HG03521 (cell line): ENCODE measurements around the gene AMPH.

Source experiments
- ATAC-seq: cut with Tn5 transposase; IDR thresholded peaks from one replicate; pipeline ENCODE4 v1.9.1; 2021; ENCODE audit warnings: mild to moderate bottlenecking, moderate library complexity; ENCODE audit not compliant: unreplicated experiment

AMPH gene

GRCh38 chr7:38545977-38546376 lies 85.2 kb downstream of the AMPH start:
- no peak for ATAC-seq

- no peak for ATAC-seq
Measured at GRCh38 chr7:38542156-38542555, 89.0 kb downstream of the AMPH start.

DNA sequence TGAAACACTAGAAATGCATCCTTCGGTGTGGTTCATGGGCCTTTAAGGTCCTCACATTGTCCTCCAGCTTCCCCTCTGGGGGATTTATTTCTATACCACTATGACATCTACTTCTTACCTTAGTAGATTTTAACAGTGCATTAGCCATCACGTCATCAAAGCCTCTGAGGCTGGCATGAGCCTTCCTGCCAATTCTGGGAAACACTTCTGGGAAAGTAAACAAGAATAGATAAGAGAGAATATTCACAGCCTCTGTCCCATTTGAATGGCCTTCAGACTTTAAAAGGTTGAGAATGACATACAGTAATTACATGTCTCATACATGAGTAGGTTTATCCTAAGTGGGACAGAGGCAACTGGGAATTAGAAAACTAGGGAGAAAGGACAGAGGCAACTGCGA lies 89.7 kb downstream of the AMPH start:
- no peak for ATAC-seq

- no peak for ATAC-seq
Measured at GRCh38 chr7:38539477-38540081, 91.6 kb downstream of the AMPH start.

DNA sequence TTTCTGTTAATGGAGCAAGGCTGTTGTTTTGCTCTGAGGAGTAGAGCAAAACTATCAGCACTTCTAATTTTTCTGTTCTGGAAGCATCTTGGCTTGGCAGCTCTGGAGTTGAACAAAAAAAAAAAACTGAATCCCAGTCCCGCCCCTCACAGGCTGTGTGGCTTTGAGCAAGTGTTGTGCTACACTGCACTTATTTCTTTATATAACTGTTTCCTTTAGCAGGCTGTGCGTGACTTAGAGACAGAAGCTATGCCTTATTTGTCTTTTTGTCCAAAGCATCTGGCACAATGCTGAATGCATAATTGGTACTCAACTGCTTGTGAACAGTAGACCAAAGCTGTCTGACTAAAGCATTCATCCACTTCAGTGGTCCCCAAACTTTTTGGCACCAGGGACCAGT lies 96.1 kb downstream of the AMPH start:
- ATAC-seq = no peak

DNA sequence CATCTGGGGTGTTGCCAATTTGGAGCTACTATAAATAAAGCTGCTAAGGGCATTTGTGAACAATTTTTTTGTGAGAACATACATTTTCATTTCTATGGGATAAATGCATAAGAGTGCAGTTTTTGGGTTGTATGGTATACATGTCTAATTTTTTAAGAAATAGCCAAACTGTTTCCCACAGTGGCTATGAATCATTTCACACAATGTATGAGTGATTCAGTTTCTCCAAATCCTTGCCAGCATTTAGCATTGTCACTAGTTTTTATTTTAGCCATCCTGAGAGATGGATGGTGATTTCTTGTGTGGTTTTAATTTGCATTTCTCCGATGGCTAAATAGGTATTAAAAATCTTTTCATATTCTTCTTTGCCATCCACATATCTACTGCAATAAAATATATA lies 105.3 kb downstream of the AMPH start:
- no peak for ATAC-seq

DNA sequence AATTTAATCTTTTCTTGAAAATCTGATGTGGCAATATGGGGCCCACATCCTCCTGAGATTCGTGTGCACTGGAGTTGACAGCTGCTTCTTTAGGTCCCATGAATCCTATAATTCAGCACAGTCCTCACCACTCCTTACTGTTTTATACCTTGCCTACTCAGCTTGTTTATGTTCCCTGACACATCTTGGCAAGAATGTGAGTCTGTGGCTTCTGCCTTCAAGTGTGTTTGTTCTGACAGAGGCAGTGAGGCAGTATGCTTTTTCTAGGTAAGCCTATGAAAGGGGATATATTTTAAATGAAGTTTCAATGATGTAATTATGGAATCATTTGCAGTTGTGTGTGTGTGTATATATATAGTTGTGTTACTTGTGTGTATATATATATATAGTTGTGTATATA lies 106.4 kb downstream of the AMPH start:
- no peak for ATAC-seq

GRCh38 chr7:38520741-38521140 lies 110.4 kb downstream of the AMPH start:
- ATAC-seq = no peak

GRCh38 chr7:38518541-38518940 lies 112.6 kb downstream of the AMPH start:
- no peak for ATAC-seq

- no peak for ATAC-seq
Measured at GRCh38 chr7:38512704-38513103, 118.5 kb downstream of the AMPH start.

DNA sequence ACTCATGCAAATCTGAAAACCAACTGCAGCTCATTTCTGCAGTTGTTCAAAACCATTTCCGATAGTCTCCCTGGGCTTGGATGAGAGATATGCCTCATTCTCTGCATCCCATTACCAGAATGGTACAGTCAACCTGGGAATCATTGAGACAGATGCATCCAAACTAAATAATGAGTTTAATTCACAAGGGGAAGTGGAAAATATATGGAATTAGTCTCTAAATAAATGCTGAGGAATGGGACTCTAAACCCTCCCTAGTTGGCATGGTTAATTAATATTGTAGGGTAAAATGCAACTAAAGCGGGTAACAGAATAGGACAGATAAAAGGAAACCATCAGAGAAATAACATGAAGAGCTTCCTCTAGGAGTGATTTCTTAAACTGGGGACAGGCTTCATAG lies 118.9 kb downstream of the AMPH start:
- ATAC-seq = no peak

- no peak for ATAC-seq
Measured at GRCh38 chr7:38507384-38507783, 123.8 kb downstream of the AMPH start.

GRCh38 chr7:38506756-38507155 lies 124.4 kb downstream of the AMPH start:
- no peak for ATAC-seq

DNA sequence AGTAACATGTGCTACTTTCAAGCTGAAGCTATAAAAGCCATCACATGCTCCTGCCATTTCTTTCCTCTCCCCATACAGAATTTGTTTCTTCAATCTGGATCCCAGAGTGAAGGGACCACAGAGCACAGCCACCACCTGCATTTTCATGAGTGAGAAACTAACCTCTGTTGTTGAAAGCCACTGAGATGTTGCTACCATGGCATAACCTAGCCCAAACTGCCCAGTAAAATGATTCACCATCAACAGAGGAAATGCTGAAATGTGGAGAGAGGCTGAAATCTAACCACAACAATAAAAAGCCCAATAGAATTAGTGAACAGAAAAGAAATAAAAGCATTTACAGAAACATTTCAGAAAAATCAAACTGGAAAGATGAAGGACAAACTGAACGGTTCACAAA lies 125.2 kb downstream of the AMPH start:
- ATAC-seq = no peak

DNA sequence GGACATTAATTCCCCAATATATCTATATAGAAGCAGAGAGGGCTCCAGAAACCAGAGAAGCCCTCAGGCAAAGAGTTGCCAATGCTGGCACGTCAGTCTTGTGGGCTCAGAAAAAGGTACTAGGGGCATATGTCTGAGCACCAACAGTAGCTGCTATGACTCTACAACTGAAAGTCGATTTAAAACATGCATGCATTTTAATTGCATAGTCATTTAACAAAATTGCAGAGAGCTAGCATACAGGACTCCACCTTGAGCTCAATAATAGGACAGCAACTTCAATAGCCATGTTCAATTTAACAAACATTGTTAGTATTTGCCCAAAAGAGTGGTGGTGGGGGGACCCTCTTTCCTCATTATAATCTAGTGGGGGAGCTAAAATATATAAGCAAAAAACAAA lies 126.5 kb downstream of the AMPH start:
- no peak for ATAC-seq

- ATAC-seq = no peak
Measured at GRCh38 chr7:38502848-38503247, 128.3 kb downstream of the AMPH start.

DNA sequence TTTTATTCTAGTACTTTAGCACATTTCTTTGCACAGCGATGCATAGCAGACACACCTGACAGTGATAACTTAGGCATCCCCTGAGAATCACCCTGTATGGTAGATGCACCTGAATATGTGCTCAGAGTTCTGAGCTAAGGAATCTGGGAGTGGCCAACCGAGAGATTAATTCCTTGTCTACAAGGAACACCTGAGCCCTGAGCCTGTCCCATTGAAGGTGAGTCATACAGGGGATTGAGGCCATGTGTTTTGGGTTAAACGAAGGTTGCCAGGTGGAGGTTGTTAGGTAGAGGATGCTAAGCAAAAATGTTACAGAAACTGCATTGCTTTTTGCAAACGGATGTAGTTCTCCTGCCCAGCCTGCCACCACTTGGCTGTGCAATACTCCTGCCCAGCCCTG lies 128.9 kb downstream of the AMPH start:
- ATAC-seq = no peak

- ATAC-seq = no peak
Measured at GRCh38 chr7:38492010-38492409, 139.2 kb downstream of the AMPH start.

GRCh38 chr7:38482521-38482920 lies 148.7 kb downstream of the AMPH start:
- ATAC-seq = no peak

GRCh38 chr7:38481401-38481800 lies 149.8 kb downstream of the AMPH start:
- no peak for ATAC-seq

DNA sequence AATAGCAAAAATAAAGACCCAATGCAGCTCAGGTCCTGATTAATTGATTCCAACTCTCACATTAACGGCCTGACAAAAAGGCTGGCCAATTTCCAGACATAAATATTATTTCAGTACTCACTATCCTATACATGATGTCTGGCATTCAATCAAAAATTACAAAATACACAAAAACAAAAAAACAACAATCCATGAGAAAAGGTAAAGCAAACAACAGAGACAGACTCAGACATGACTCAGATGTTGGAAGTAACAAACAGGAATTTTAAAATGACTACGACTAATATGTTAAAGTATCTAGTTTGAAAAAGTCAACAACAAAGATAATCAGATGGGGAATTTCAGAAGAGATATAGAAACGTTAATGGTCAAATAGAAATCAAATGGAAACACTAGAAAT lies 152.8 kb downstream of the AMPH start:
- no peak for ATAC-seq

- ATAC-seq = no peak
Measured at GRCh38 chr7:38477333-38477732, 153.8 kb downstream of the AMPH start.

DNA sequence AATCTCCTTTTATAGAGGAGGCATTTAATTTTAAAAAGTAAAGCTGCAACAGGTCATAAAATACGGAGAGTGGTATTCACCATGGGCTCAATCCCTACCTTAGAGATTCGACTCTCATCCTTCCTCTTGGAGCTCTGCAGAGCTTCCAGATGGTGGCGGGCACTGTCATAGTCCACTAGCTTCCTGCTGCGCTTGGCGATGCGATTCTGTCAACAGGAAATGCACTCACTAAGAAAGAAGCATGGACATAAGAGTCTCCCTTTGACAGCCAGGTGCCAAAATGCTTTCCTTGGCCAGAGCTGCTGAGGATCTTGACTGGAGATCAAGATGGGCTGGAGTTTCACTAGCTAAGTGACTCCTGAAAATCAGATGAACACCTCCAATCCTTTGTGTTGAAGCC lies 154.4 kb downstream of the AMPH start:
- ATAC-seq = no peak

DNA sequence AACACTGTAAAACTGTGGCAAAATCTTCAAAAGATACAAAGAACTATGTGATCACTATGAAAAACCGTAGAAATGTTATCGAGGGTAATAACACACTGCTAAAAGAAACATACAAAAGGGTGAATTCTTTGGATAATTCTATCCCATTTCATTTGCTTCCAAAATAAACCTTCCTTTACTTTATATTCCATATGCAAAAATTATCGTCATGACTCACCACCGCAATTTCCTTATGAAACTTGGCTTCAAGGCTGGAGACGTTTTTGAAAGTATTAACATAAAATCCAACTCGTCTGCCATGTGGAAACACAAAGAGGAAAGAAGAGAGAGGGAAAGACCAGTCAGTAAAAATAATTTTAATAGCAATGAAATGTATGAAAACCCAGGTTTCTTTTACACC lies 165.2 kb downstream of the AMPH start:
- no peak for ATAC-seq
